GM23338 (cell line): ENCODE data around the gene IGSF6.
"Not testable (repeated sequence)": the region's sequence is repeated elsewhere in the genome, so short reads cannot be mapped to it uniquely, and the experiment has no call there.

Experiments used
- EZH2phosphoT487 ChIP-seq: fragments of 200-600 bp; sonication (generic); IDR thresholded peaks from one replicate; pipeline ENCODE4 v1.8.1; 2018; ENCODE audit warnings: antibody characterized with exemption; ENCODE audit not compliant: unreplicated experiment
- POLR2AphosphoS5 ChIP-seq: IDR thresholded peaks from 2 replicates; pipeline ENCODE4 v1.6.1; 2016; ENCODE audit warnings: antibody characterized with exemption, low read depth
- TF ChIP-seq, protein P1 (sequence below), 2 experiments: fragments of 200-600 bp in 1 of 2; sonication (generic) in 1 of 2; conservative IDR thresholded peaks; 2 replicates each; pipeline versions ENCODE4 v1.5.1 to v1.6.1; 2016 to 2017; ENCODE audit warnings: antibody characterized with exemption in 2 of 2, low read depth in 2 of 2, mild to moderate bottlenecking in 2 of 2, moderate library complexity in 1 of 2

DNA sequence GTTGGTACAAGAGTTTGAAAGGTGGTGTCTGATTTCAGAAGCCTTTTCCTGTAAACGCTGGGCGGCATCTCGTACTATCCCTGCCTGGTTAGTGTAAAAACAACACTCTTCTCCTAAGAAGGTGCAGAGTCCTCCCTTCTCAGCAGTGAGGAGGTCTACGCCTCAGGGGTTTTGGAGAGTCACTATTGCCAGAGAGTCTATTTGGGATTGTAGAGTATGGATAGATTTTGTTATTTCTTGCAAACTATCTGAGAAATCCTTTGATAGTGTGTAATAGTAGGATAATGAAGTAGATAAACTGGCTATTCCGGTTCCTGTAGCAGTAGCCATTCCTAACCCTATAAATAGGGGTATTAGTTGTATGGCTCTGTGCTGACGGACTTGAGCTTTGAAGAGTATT lies 21.5 kb downstream of the IGSF6 start:
- TF ChIP-seq, protein P1, sequence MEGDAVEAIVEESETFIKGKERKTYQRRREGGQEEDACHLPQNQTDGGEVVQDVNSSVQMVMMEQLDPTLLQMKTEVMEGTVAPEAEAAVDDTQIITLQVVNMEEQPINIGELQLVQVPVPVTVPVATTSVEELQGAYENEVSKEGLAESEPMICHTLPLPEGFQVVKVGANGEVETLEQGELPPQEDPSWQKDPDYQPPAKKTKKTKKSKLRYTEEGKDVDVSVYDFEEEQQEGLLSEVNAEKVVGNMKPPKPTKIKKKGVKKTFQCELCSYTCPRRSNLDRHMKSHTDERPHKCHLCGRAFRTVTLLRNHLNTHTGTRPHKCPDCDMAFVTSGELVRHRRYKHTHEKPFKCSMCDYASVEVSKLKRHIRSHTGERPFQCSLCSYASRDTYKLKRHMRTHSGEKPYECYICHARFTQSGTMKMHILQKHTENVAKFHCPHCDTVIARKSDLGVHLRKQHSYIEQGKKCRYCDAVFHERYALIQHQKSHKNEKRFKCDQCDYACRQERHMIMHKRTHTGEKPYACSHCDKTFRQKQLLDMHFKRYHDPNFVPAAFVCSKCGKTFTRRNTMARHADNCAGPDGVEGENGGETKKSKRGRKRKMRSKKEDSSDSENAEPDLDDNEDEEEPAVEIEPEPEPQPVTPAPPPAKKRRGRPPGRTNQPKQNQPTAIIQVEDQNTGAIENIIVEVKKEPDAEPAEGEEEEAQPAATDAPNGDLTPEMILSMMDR (conservative IDR thresholded peaks at IDR 0.05; ENCODE audit: low read depth in 2 of 2): not testable (repeated sequence)
- TF ChIP-seq POLR2AphosphoS5, EZH2phosphoT487: not testable (repeated sequence)
